LHCN-M2 (cell line): ENCODE results near the gene HOXB6. TPM values are rescaled to one million over a fixed set of nuclear protein-coding genes. Genes with fewer than 3 reads are reported as not detected.
A peak's percentile ranks its signal among the peaks of the same experiment; 100 is the strongest.

Experiments used
- DNase-seq: peaks from one replicate; pipeline ENCODE4 v3.0.0-alpha.2; 2012; ENCODE audit warnings: low read depth
- total RNA-seq: library from RNA; depleted of rRNA; stranded (reverse); fragments of >200 nt; gene quantifications from 2 replicates; pipeline ENCODE4 v1.2.3, GENCODE V29; 2014

Gene HOXB6
- total RNA-seq, 1 experiment from 2014 or later, result 24.9 TPM

DNA sequence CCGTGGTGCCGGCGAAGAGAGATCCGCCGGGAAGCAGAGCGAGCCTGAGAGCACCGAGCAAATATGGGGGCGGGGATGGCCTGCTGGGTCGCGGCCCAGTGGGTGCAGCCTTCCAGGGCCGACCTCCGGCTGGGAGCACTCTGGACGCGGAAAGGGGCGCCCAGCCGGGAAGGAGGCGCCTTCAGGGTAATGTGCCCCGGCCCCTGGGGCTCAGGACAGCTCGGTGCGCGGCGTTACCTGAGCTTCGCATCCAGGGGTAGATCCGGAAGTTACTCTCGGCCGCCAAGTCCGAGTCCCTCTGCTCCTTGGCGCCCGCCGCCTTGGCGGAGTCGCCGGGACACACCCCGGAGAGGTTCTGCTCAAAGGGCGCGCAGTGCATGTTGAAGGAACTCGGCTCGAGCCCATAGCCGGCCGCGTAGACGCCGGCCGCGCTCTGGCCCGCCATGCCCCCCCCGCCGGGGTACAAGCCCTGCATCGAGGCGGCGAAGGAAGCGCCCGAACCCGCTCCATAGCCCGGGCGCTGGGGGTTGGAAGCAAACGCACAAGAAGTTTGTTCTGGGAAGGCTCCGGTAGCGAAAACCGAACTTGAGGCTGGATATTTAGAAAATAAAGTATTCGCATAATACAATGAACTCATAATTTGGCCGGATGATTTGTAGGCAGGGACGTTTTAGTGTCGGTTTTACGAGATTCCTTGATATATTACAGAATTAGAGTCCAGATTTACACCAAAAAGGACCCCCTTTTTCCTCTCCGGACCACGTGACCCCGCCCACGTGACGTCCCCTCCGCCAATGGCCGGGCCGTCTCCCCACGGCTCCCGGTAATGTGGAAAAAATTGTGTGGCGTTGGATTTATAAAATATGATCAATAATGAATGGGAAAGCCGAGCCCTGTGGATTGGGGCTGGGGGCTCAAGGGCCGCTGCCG is 5.8 kb upstream of the HOXB6 start, which contains the start of gene HOXB7:
TSS of gene HOXB7 (minus strand) at position 736 of the 930 bp plus-strand sequence. CDS start at position 637, 99 bp downstream.
- peak; percentile 73 for DNase-seq

- no peak for DNase-seq
Observed at GRCh38 chr17:48609759-48610281, 5.0 kb upstream of the HOXB6 start.

DNA sequence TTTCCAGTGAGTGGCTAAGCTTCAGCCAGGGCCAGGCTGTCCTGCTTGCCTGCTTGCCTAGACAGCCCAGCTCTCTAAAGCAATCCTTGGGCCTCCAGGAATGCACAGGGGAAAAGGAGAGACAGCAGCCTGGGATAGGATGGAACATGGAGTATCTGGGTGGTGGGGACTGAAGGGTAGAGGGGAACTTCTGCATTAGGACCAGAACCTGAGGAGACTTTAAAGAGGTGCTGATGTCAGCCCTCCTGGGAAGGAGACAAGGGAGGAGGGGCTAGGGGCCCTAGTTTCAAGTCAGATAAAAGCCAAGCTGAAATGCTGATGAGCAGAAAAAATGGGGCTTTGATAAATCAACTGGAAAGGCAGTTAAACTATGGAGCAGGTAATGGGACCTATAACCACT is 4.2 kb upstream of the HOXB6 start:
- DNase-seq, result no peak

DNA sequence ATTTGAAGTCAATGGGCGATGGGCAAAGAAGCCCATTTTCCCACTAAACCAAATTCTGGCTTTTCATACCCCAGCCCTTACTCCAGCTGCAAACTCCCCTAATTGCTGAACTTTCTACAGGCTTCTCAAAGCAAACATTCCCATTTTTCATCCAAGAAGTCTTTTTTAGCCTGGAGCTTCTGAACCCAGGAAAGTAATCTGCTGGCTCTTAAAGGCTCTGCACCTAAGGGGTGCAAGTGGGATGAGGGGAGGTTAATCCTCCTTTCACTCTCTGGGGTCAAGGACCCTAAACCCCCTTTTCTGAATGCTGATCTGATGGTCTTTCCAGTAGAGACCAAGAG is 3.7 kb upstream of the HOXB6 start:
- no peak for DNase-seq

DNA sequence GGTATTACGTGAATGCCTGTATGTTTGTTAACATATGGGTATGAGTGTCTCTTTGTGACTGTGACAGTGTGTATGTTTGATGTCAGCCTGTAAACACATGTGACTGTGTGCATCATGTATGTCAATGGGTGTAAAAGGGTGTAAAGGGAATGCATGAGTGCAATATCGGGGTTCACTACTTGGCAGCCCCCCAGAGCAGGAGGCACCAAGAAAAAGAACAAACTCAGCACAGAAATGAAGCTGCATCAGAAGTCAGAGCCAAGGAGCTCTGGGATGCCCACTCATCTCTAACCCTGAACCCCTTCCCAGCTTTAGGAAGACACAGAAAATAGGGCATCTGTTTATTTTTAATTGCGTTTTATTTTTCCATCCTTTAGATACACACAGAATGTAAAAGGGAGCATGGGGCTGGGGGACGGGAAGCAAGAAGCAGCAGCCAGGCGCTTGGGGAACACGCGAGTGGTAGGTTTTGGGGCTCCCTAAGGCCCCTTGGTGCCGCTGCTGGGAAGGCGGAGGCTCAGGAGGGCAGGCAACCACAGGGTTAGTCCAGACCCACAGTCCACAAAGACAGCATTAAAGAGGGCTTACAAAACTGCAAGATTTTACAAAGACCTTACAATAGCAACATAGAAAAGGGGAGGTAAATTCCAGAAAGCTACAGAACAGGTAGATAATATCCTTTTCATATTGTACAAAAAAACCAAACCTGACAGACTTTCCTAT is 2.3 kb upstream of the HOXB6 start:
- DNase-seq, result no peak

- no peak for DNase-seq
Observed at GRCh38 chr17:48605991-48606891, 1.5 kb upstream of the HOXB6 start.

- peak; percentile 26 for DNase-seq
Observed at GRCh38 chr17:48605409-48605919, 678 bp upstream of the HOXB6 start.

- DNase-seq, result peak; percentile 89
Observed at GRCh38 chr17:48603959-48604769, 622 bp downstream of the HOXB6 start.

DNA sequence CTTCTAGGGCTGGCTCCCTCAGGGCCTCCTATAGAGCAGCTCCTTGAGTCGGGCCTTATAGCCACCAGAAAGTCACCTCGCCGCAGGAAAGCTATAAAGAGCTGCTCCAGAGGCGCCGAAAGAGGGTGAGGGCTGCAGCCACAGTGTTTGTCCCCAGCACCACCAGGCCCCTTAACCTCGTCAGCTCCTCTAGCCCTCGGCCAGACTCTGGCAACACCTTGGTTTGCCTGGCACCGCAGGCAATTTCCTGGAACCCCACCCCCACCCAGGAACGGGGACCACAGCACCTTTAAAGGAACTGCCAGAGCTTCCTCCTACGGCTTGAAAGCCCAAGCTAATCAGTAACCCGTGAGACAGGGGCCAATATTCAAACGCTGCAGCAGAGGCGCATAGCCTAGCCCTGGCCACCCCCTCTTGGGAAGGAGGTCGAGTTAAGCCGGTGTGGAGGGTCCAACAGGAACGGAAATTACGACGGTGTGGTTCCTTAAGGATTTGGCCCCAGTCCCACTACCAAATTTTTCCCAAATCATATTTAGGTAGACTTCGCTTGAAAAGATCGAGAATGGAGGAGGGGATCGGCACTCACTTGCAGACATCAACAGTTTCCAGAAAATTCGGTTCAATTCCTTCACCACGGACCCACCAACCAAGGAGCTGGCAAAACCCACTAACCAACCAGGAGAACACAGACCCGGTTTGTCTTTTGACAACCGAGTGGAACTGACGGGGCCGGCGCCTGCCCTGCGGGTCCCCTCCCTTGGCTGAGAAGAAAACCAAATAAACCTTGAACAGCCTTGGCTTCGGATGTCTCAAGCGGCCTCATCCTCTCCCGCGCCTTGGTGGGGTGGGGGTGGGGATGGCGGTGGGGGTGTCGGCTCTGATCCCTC is 3.0 kb downstream of the HOXB6 start:
- no peak for DNase-seq

- DNase-seq, result no peak
Observed at GRCh38 chr17:48601207-48601538, 3.6 kb downstream of the HOXB6 start.

DNA sequence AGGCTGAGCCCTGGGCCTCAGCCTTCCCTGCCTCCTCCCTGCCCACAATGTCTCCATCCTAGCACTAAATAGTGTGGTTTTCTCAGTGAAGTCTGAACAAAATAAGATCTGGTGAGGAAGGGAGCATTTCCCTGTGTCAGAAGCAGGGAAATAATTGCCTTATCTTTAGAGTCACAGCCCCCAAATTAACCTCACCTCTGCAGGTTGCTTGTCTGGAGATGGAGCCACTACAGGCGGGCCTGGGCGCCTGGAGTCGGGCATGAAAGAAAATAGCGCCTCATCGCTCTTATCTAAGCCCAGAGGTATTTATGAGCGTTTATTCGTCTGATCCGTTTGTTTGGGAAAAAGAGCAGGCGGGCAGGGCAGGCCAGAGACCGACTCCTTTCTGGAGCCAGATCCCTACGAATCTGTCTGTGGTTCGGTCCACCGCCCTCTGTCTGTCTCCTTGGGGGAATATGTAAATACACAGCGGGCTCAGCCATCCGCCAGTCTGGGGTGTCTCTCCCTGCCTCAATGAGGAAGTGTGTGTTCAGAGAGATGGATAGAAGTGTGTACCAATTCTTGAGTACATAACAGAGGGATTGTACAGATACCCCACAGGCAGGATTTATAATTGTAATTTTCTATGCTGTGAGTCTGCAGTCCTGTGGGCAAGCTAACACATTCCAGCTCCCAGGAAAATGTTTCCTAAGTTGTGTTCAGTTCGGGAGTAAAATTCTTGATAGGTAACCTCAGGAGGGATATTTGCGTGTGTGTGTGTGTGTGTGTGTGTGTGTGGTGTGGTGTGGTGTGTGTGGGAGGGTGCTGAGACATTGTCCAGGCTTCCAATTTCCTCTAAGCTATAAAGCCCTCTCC is 4.3 kb downstream of the HOXB6 start:
- no peak for DNase-seq

DNA sequence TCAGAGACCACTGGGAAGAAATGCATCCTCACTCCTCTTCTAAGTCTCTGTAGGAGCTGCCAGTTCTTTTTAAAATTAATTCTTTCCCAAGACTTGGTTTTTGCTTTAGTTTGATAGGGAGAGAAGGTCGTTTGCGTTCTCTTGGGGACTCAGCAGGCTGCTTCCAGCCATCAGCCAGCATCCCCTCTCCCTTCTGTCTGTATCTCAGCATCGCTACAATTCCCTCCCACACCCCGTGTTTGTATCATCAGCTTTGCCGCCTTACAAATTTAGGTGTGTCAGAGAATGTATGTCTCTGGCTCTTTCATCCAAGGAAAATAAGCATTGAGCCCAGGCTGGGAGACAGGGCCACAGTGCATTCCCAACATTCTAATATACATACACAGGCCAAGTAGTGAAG is 5.4 kb downstream of the HOXB6 start:
- DNase-seq, result no peak

- no peak for DNase-seq
Observed at GRCh38 chr17:48598736-48599135, 6.0 kb downstream of the HOXB6 start.

DNA sequence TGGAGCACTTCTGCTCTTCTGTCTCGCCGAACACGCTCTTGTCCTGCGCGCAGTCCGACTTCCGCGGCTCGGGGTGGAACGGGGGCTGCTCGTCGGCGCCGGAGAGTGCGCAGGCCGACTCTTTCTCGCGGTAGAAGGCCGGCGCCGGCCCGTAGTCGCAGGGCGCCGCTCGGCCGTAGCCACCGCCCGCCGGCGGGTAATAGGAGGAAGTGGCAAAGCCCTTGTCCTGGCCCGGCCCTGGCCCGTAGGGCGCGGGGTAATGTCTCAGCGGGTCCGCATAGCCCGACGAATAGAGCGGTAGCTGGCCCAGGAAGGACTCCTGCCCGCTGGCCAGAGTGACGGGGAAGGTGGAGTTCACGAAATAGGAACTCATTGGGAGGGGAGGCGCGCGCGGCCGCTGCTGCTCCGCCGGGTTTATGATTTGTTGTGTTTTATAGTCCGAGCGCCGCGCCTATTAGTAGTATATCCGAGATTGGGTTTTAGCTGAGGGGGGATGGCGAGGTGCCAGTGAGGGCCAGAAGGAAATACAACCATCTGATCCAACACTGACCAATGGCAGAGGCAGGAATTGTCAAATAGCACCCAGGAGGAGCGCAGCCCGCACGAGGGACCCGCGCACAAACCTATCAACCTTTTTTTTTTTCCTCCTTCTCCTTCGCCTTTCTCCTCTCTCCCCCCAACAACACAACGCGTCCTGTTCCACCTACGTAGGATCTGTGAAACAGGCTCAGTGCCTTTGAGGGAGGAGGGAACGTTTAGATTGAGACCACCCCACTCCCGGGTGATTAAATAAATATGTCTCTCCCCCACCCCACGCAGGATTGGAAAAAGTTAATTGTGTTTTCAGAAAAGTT is 6.8 kb downstream of the HOXB6 start:
- DNase-seq, result peak; percentile 90

DNA sequence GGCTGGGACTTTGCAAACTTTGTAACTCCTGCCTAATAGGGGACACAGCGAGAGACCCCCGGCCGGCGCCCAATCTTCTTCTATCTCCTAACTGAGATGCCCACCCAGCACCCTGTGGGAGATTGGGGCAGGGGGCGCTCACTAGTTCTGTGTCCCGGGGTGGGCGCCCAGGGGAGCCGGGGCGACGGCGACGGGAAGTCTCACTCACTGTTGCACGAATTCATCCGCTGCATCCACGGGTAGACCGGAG is 7.3 kb downstream of the HOXB6 start:
- no peak for DNase-seq

- peak; percentile 48 for DNase-seq
Observed at GRCh38 chr17:48596735-48597527, 7.9 kb downstream of the HOXB6 start.
